ENCODE measurements around the gene SALL4. TPM values are rescaled to one million over a fixed set of nuclear protein-coding genes. Genes with fewer than 3 reads are reported as not detected.
A peak's percentile ranks its signal among the peaks of the same experiment; 100 is the strongest.
"Not testable (repeated sequence)": the region's sequence is repeated elsewhere in the genome, so short reads cannot be mapped to it uniquely, and the experiment has no call there.

SALL4 gene
- 2.9 and 3.3 TPM in 2 replicates for polyA plus RNA-seq (2014; cell fraction: cytosol; rRNA removed)
- 3.5 and 8.2 TPM in 2 replicates for polyA plus RNA-seq (2014; cell fraction: nucleus; rRNA removed)

- peak; percentile 80 for DNase-seq (ENCODE audit: low spot score)
Observed at GRCh38 chr20:51802170-51802751, at the start of gene SALL4. TSS of gene SALL4 (minus strand) at chr20:51802521. CDS start at chr20:51802408, 113 bp downstream.

- no peak for DNase-seq (ENCODE audit: low spot score)
Observed at GRCh38 chr20:51848346-51848745, 46.0 kb upstream of the SALL4 start.

- DNase-seq (ENCODE audit: low spot score), result no peak
Observed at GRCh38 chr20:51840865-51841264, 38.5 kb upstream of the SALL4 start.

- no peak for DNase-seq (ENCODE audit: low spot score)
Observed at GRCh38 chr20:51837876-51838420, 35.6 kb upstream of the SALL4 start.

- DNase-seq (ENCODE audit: low spot score), result no peak
Observed at GRCh38 chr20:51837436-51837835, 35.1 kb upstream of the SALL4 start.

- DNase-seq (ENCODE audit: low spot score), result no peak
Observed at GRCh38 chr20:51833326-51833725, 31.0 kb upstream of the SALL4 start.

GRCh38 chr20:51832276-51832675 is 30.0 kb upstream of the SALL4 start:
- no peak for DNase-seq (ENCODE audit: low spot score)

GRCh38 chr20:51831866-51832265 is 29.5 kb upstream of the SALL4 start:
- no peak for DNase-seq (ENCODE audit: low spot score)

- DNase-seq (ENCODE audit: low spot score), result no peak
Observed at GRCh38 chr20:51830538-51830937, 28.2 kb upstream of the SALL4 start.

- DNase-seq (ENCODE audit: low spot score), result no peak
Observed at GRCh38 chr20:51828762-51829161, 26.4 kb upstream of the SALL4 start.

- no peak for DNase-seq (ENCODE audit: low spot score)
Observed at GRCh38 chr20:51826372-51826771, 24.1 kb upstream of the SALL4 start.

- no peak for DNase-seq (ENCODE audit: low spot score)
Observed at GRCh38 chr20:51818479-51819008, 16.2 kb upstream of the SALL4 start.

GRCh38 chr20:51816856-51817255 is 14.5 kb upstream of the SALL4 start:
- DNase-seq (ENCODE audit: low spot score), result not testable (repeated sequence)

GRCh38 chr20:51815383-51816076 is 13.2 kb upstream of the SALL4 start:
- DNase-seq (ENCODE audit: low spot score), result no peak

GRCh38 chr20:51812861-51813260 is 10.5 kb upstream of the SALL4 start:
- DNase-seq (ENCODE audit: low spot score), result no peak

- DNase-seq (ENCODE audit: low spot score), result no peak
Observed at GRCh38 chr20:51811514-51812128, 9.3 kb upstream of the SALL4 start.

GRCh38 chr20:51811042-51811355 is 8.7 kb upstream of the SALL4 start:
- DNase-seq (ENCODE audit: low spot score), result no peak

GRCh38 chr20:51810155-51811041 is 8.1 kb upstream of the SALL4 start:
- DNase-seq (ENCODE audit: low spot score), result peak; percentile 29

- DNase-seq (ENCODE audit: low spot score), result no peak
Observed at GRCh38 chr20:51807720-51808250, 5.5 kb upstream of the SALL4 start.

GRCh38 chr20:51804754-51805153 is 2.4 kb upstream of the SALL4 start:
- DNase-seq (ENCODE audit: low spot score), result no peak

All from SK-N-DZ (cell line).